ENCODE measurements around the gene KCNAB1.

Gene KCNAB1

GRCh38 chr3:156341831-156342416, 221.5 kb downstream of the KCNAB1 start:
- H3K9ac ChIP-seq (ENCODE audit: low read length): no peak overlapping the region
- H2AFZ ChIP-seq (ENCODE audit: low read depth, low read length, severe bottlenecking): no peak overlapping the region
- no peak overlapping the region for H3K27ac ChIP-seq (ENCODE audit: low read depth, low read length)
- H3F3A ChIP-seq (ENCODE audit: insufficient read depth): no peaks in the 10 kb centered on the region
- H3K27me3 ChIP-seq (ENCODE audit: low read length): no peaks in the 10 kb centered on the region
- H3K9me2 ChIP-seq (replicated peaks; ENCODE audit: insufficient read depth, low read length): no peaks in the 10 kb centered on the region
- H3K36me3 ChIP-seq (ENCODE audit: low read length): no peaks in the 10 kb centered on the region
- H3K4me3 ChIP-seq (ENCODE audit: insufficient read depth, low read length, poor library complexity, severe bottlenecking): no peak overlapping the region
- TF ChIP-seq CTCF (IDR thresholded peaks at IDR 0.05; ENCODE audit: insufficient read depth, low read length, poor library complexity, severe bottlenecking) (peak; percentile 47), EZH2phosphoT487 (conservative IDR thresholded peaks at IDR 0.05; ENCODE audit: low read length) (no peak)
- no peak overlapping the region for H3K4me2 ChIP-seq (ENCODE audit: low read depth, low read length, poor library complexity, severe bottlenecking)
- no peaks in the 10 kb centered on the region for H3K79me2 ChIP-seq (ENCODE audit: insufficient read depth, low read length)
- H4K20me1 ChIP-seq (ENCODE audit: low read depth, low read length): no peaks in the 10 kb centered on the region
- H3K9me3 ChIP-seq (ENCODE audit: insufficient read depth, low read length): no peaks in the 10 kb centered on the region

DNA sequence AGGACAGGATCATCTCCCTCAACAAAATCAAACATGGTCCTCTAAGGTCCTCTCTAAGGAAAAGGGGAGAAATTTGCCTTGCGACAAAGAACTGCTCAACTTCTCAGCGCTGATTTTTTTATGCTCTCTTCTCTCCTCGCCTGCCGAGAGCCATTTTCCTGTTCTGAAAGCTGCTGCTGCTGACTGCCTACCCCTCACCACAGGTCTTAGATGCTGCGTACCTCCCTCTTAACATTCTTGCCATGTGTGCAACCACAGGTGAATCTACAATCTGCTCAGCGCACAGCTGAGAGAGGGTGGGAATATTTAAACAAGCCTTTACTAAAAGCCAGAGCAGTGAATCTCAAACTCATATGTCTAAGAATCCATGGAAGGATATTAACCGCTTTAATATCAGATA, 223.8 kb downstream of the KCNAB1 start:
- no peak overlapping the region for H3K27ac ChIP-seq (ENCODE audit: low read depth, low read length)
- no peak for TF ChIP-seq CTCF (IDR thresholded peaks at IDR 0.05; ENCODE audit: insufficient read depth, low read length, poor library complexity, severe bottlenecking)
- H3K4me3 ChIP-seq (ENCODE audit: insufficient read depth, low read length, poor library complexity, severe bottlenecking): no peak overlapping the region
- no peaks in the 10 kb centered on the region for H3F3A ChIP-seq (ENCODE audit: insufficient read depth)
- H3K9me2 ChIP-seq (replicated peaks; ENCODE audit: insufficient read depth, low read length): no peaks in the 10 kb centered on the region
- H3K79me2 ChIP-seq (ENCODE audit: insufficient read depth, low read length): no peaks in the 10 kb centered on the region
- no peak overlapping the region for H3K4me2 ChIP-seq (ENCODE audit: low read depth, low read length, poor library complexity, severe bottlenecking)
- no peaks in the 10 kb centered on the region for H3K27me3 ChIP-seq (ENCODE audit: low read length)
- H3K9me3 ChIP-seq (ENCODE audit: insufficient read depth, low read length): no peaks in the 10 kb centered on the region
- no peaks in the 10 kb centered on the region for H3K36me3 ChIP-seq (ENCODE audit: low read length)
- H2AFZ ChIP-seq (ENCODE audit: low read depth, low read length, severe bottlenecking): no peak overlapping the region
- H3K9ac ChIP-seq (ENCODE audit: low read length): no peak overlapping the region
- no peaks in the 10 kb centered on the region for H4K20me1 ChIP-seq (ENCODE audit: low read depth, low read length)

DNA sequence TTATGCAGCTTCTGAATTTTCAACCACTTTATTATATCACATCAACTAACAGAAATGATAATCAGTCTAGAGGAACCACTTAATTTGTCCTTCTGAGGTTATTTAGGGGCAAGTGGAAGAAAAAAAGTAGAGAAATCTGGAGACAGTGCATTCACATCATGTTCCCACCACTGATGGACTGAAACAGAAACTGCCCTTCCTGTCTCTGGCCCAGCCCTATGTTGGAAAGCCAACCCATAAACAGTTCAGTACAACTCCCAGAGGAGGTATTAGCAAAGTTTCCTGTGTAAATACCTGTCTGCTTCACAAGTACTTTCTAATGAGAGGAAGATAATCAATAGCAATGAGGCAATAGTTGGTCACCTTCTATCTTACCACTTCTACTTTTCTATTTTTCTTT, 228.7 kb downstream of the KCNAB1 start:
- no peaks in the 10 kb centered on the region for H3F3A ChIP-seq (ENCODE audit: insufficient read depth)
- H3K4me2 ChIP-seq (ENCODE audit: low read depth, low read length, poor library complexity, severe bottlenecking): no peak overlapping the region
- H3K27me3 ChIP-seq (ENCODE audit: low read length): no peaks in the 10 kb centered on the region
- TF ChIP-seq CTCF (IDR thresholded peaks at IDR 0.05; ENCODE audit: insufficient read depth, low read length, poor library complexity, severe bottlenecking) (no peak), EZH2phosphoT487 (conservative IDR thresholded peaks at IDR 0.05; ENCODE audit: low read length) (no peak)
- no peaks in the 10 kb centered on the region for H4K20me1 ChIP-seq (ENCODE audit: low read depth, low read length)
- H3K9me2 ChIP-seq (replicated peaks; ENCODE audit: insufficient read depth, low read length): no peaks in the 10 kb centered on the region
- H3K9ac ChIP-seq (ENCODE audit: low read length): no peak overlapping the region
- H3K27ac ChIP-seq (ENCODE audit: low read depth, low read length): no peak overlapping the region
- no peak overlapping the region for H2AFZ ChIP-seq (ENCODE audit: low read depth, low read length, severe bottlenecking)
- no peaks in the 10 kb centered on the region for H3K9me3 ChIP-seq (ENCODE audit: insufficient read depth, low read length)
- H3K79me2 ChIP-seq (ENCODE audit: insufficient read depth, low read length): no peaks in the 10 kb centered on the region
- H3K36me3 ChIP-seq (ENCODE audit: low read length): no peaks in the 10 kb centered on the region
- no peak overlapping the region for H3K4me3 ChIP-seq (ENCODE audit: insufficient read depth, low read length, poor library complexity, severe bottlenecking)
